GM21723 (cell line): ENCODE results near the gene PQBP1.
A peak's percentile ranks its signal among the peaks of the same experiment; 100 is the strongest.

Experiments
- ATAC-seq: cut with Tn5 transposase; IDR thresholded peaks from one replicate; pipeline ENCODE4 v1.9.1; 2021; ENCODE audit warnings: mild to moderate bottlenecking, moderate library complexity; ENCODE audit not compliant: unreplicated experiment

PQBP1 gene

GRCh38 chrX:48919947-48920717 lies 22.4 kb downstream of the PQBP1 start:
- ATAC-seq, result no peak

GRCh38 chrX:48920718-48921104 lies 23.0 kb downstream of the PQBP1 start:
- no peak for ATAC-seq

- no peak for ATAC-seq
Measured at GRCh38 chrX:48923771-48924170, 26.0 kb downstream of the PQBP1 start.

- no peak for ATAC-seq
Measured at GRCh38 chrX:48924270-48924669, 26.5 kb downstream of the PQBP1 start.

GRCh38 chrX:48927123-48927522 lies 29.4 kb downstream of the PQBP1 start:
- ATAC-seq, result no peak

- ATAC-seq, result no peak
Measured at GRCh38 chrX:48927736-48928382, 30.1 kb downstream of the PQBP1 start.

GRCh38 chrX:48933757-48934156 lies 36.0 kb downstream of the PQBP1 start:
- no peak for ATAC-seq

GRCh38 chrX:48934581-48935300 lies 37.0 kb downstream of the PQBP1 start:
- no peak for ATAC-seq

- ATAC-seq, result no peak
Measured at GRCh38 chrX:48935301-48935670, 37.6 kb downstream of the PQBP1 start.

- ATAC-seq, result peak; percentile 1
Measured at GRCh38 chrX:48936429-48937053, 38.8 kb downstream of the PQBP1 start.

- peak; percentile 61 for ATAC-seq
Measured at GRCh38 chrX:48937054-48937907, 39.6 kb downstream of the PQBP1 start.

- peak; percentile 55 for ATAC-seq
Measured at GRCh38 chrX:48938721-48939425, 41.1 kb downstream of the PQBP1 start.

- peak; percentile 28 for ATAC-seq
Measured at GRCh38 chrX:48939524-48940228, 41.9 kb downstream of the PQBP1 start.

- no peak for ATAC-seq
Measured at GRCh38 chrX:48940404-48940955, 42.8 kb downstream of the PQBP1 start.

GRCh38 chrX:48942895-48943294 lies 45.2 kb downstream of the PQBP1 start:
- no peak for ATAC-seq

GRCh38 chrX:48945517-48946348 lies 48.0 kb downstream of the PQBP1 start:
- no peak for ATAC-seq

- no peak for ATAC-seq
Measured at GRCh38 chrX:48948589-48948988, 50.9 kb downstream of the PQBP1 start.
